Hepatocyte (in vitro differentiated cells): ENCODE measurements around the gene MYL5. TPM values are rescaled to one million over a fixed set of nuclear protein-coding genes. Genes with fewer than 3 reads are reported as not detected.

Source experiments
- DNase-seq: peaks from one replicate; pipeline ENCODE4 v3.0.0-alpha.2; 2016; ENCODE audit warnings: low spot score
- H2AFZ ChIP-seq: fragments of 200-600 bp; sonication (generic); 2 replicates; pipeline ENCODE4 v1.6.0; 2016; ENCODE audit warnings: antibody characterized with exemption, mild to moderate bottlenecking
- H3K27ac ChIP-seq: fragments of 200-600 bp; sonication (generic); 2 replicates; pipeline ENCODE4 v1.5.1; 2016; ENCODE audit warnings: mild to moderate bottlenecking
- H3K27me3 ChIP-seq: fragments of 200-600 bp; sonication (generic); 2 replicates; pipeline ENCODE4 v1.6.1; 2016
- H3K36me3 ChIP-seq: fragments of 200-600 bp; sonication (generic); replicated peaks from 2 replicates; pipeline ENCODE4 v1.5.1; 2016; ENCODE audit warnings: low read depth; ENCODE audit not compliant: insufficient read depth
- H3K4me1 ChIP-seq: fragments of 200-600 bp; sonication (generic); 2 replicates; pipeline ENCODE4 v1.5.1; 2016; ENCODE audit warnings: mild to moderate bottlenecking, moderate library complexity; ENCODE audit not compliant: insufficient read depth
- H3K4me2 ChIP-seq: fragments of 200-600 bp; sonication (generic); 2 replicates; pipeline ENCODE4 v1.6.0; 2016
- H3K4me3 ChIP-seq: fragments of 200-600 bp; sonication (generic); 2 replicates; pipeline ENCODE4 v1.5.1; 2016; ENCODE audit warnings: mild to moderate bottlenecking
- H3K79me2 ChIP-seq: fragments of 200-600 bp; sonication (generic); 2 replicates; pipeline ENCODE4 v1.6.0; 2017; ENCODE audit warnings: mild to moderate bottlenecking
- H3K9me2 ChIP-seq: fragments of 200-600 bp; sonication (generic); replicated peaks from 2 replicates; pipeline ENCODE4 v1.6.0; 2017; ENCODE audit warnings: mild to moderate bottlenecking; ENCODE audit not compliant: insufficient read depth
- H3K9me3 ChIP-seq: fragments of 200-600 bp; sonication (generic); 2 replicates; pipeline ENCODE4 v1.5.1; 2016; ENCODE audit warnings: low read depth, mild to moderate bottlenecking
- H4K20me1 ChIP-seq: fragments of 200-600 bp; sonication (generic); 2 replicates; pipeline ENCODE4 v1.6.0; 2016; ENCODE audit warnings: mild to moderate bottlenecking; ENCODE audit not compliant: insufficient read depth, poor library complexity, severe bottlenecking
- EZH2 ChIP-seq: fragments of 200-600 bp; sonication (generic); IDR thresholded peaks from 2 replicates; pipeline ENCODE4 v1.6.1; 2016; ENCODE audit warnings: antibody characterized with exemption, mild to moderate bottlenecking, borderline replicate concordance
- EZH2phosphoT487 ChIP-seq: fragments of 200-600 bp; sonication (generic); IDR thresholded peaks from one replicate; pipeline ENCODE4 v1.6.1; 2018; ENCODE audit warnings: antibody characterized with exemption, mild to moderate bottlenecking, low read depth, moderate library complexity; ENCODE audit not compliant: unreplicated experiment, severe bottlenecking
- WGBS: methylation state at CpG from one replicate; pipeline ENCODE4 v1.1.6; 2016; ENCODE audit warnings: low lambda C conversion rate; ENCODE audit errors: missing lambda C conversion rate; 5-methylcytosine and 5-hydroxymethylcytosine counted together
- polyA plus RNA-seq: library from polyadenylated mRNA; unstranded; fragments of >200 nt; fragmentation: Nextera tagmentation; extraction: Ambion mirVana; gene quantifications from 2 replicates; pipeline ENCODE4 v1.2.1, GENCODE V29; 2016
- total RNA-seq: library from RNA; depleted of rRNA; stranded (reverse); fragments of >200 nt; gene quantifications from 2 replicates; pipeline ENCODE4 v1.2.3, GENCODE V29; 2014
- TF ChIP-seq, protein P1 (sequence below): fragments of 200-600 bp; sonication (generic); IDR thresholded peaks from 2 replicates; pipeline ENCODE4 v1.5.1; 2016; ENCODE audit warnings: antibody characterized with exemption, mild to moderate bottlenecking; ENCODE audit not compliant: poor library complexity

The MYL5 gene
- total and polyA plus RNA-seq, 2 experiments from 2014 or later: 12.6 to 25.1 TPM

DNA sequence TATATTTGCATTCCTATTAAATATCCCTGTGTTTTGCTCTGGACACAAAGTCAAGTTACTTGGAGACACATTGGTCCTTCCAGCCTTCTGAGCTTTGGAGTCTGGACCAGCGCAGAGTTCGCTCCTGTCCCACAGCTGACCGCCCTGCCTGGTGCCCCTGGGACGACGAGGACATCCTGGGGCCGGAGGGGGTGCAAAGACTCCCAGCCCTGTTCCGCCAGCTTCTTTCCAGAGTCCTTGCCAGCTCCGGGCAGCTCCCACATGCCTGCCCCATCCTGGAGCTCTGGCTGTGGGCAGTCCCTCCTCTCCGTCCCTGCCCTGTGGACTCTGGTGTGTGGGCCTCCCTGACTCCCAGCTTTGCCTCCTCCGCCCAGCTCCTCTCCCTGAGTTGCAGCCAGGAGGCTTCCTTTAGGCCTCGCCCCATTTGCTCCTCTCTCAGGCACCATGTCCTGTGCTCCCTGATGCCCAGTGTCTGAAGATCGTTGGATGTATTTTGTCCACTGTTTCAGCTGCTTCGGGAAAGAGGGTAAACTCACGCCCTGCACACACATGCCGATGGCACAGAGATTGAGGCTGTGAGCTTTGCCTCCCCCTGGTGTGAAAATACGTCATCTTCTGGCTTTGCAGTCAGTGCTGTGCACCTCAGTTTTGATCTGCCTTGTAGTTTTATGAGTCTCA, 26.4 kb downstream of the MYL5 start:
- Histone ChIP-seq H3K27me3 (no peaks in the 10 kb centered on the region), H3K4me2 (no peak overlapping the region), H3K9me3 (no peaks in the 10 kb centered on the region), H3K27ac (no peak overlapping the region), H3K9me2 (no peaks in the 10 kb centered on the region), H3K4me3 (no peak overlapping the region), H3K79me2 (peaks cover under 1% of the 10 kb centered on the region), H3K36me3 (no peaks in the 10 kb centered on the region), H4K20me1 (no peaks in the 10 kb centered on the region), H2AFZ (no peak overlapping the region), H3K4me1 (no peaks in the 10 kb centered on the region)
- TF ChIP-seq, protein P1, sequence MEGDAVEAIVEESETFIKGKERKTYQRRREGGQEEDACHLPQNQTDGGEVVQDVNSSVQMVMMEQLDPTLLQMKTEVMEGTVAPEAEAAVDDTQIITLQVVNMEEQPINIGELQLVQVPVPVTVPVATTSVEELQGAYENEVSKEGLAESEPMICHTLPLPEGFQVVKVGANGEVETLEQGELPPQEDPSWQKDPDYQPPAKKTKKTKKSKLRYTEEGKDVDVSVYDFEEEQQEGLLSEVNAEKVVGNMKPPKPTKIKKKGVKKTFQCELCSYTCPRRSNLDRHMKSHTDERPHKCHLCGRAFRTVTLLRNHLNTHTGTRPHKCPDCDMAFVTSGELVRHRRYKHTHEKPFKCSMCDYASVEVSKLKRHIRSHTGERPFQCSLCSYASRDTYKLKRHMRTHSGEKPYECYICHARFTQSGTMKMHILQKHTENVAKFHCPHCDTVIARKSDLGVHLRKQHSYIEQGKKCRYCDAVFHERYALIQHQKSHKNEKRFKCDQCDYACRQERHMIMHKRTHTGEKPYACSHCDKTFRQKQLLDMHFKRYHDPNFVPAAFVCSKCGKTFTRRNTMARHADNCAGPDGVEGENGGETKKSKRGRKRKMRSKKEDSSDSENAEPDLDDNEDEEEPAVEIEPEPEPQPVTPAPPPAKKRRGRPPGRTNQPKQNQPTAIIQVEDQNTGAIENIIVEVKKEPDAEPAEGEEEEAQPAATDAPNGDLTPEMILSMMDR: no peak
- no peak for TF ChIP-seq EZH2phosphoT487
- no peak for TF ChIP-seq EZH2
- DNase-seq: no peak
- WGBS: 85% methylated on average over 15 of the region's 16 CpGs

DNA sequence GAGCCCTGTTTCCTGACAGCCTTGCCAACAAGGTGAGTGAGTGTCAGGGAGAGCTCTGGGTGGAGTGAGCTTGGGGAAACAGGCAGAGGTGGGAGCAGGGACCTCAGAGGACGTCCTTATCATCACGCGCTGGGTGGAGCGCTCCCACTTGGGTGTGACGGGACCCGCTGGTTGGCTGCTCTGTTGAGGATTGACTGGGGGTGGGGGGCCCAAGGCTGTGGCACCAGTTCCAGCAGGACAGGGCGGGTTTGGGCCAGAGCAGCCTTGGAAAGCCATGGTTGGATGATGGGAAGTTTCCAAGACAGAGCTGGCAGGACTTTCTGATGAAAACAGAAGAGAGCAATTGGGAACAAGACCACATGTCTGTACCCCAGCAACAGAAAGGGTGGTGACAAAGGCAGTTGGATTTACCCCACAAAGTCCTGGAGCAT, 28.3 kb downstream of the MYL5 start:
- no peaks in the 10 kb centered on the region for H3K9me3 ChIP-seq
- DNase-seq: no peak
- no peaks in the 10 kb centered on the region for H3K9me2 ChIP-seq
- H3K36me3 ChIP-seq: no peaks in the 10 kb centered on the region
- H3K4me1 ChIP-seq: peaks cover 4% of the 10 kb centered on the region
- WGBS: 79% methylated on average over 7 of the region's 7 CpGs
- no peak overlapping the region for H3K27ac ChIP-seq
- no peaks in the 10 kb centered on the region for H3K27me3 ChIP-seq
- no peak overlapping the region for H3K4me3 ChIP-seq
- no peak overlapping the region for H2AFZ ChIP-seq
- no peak overlapping the region for H3K4me2 ChIP-seq
- H4K20me1 ChIP-seq: peaks cover 7% of the 10 kb centered on the region
- TF ChIP-seq EZH2 (no peak), EZH2phosphoT487 (no peak)
- TF ChIP-seq, protein P1: no peak
- peaks cover 20% of the 10 kb centered on the region for H3K79me2 ChIP-seq

DNA sequence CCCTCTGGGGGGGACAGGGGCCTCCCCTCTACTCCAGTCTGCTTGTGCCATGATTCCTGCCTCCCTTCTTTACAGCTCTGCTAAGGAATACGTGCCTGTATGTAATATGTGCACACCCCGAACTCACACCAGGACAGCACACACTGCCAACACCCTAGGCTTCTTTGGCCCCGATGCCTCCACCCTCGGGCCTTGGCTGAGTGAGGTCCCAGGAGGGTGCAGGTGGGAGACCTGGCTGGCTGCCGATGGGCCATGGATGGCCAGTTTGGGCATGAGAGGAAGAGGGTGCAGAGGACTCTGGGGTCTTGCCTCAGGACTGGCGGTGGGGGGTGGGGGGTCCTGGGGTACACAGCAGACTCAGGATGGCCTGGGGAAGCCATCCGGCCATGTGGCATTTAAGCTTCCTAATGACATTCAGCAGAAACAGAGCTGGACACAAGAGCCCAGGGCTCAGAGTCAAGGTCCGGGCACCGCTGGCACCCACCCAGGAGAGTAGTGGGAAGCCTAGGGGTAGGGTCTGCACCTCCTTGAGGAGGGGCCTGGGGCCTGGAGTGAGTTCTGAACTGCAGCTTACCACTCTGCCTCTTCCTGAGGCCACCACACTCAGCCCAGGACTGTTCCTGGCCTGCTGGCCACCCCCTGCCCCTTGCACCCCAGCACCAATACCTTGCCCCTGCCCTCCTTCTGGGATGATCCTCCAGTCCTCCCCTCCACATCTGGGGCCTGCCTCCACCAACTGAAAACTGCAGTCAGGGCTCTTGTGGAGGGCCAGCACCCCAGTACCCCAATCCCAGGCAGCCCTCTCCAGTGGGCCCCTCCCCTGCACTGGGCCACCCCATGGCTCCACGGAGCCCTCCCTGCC, 29.2 kb downstream of the MYL5 start:
- TF ChIP-seq, protein P1: no peak
- TF ChIP-seq EZH2phosphoT487 (no peak), EZH2 (no peak)
- 85% methylated on average over 8 of the region's 10 CpGs for WGBS
- H3K9me2 ChIP-seq: no peaks in the 10 kb centered on the region
- no peak overlapping the region for H3K4me3 ChIP-seq
- H3K4me1 ChIP-seq: peaks cover 13% of the 10 kb centered on the region
- H3K27me3 ChIP-seq: no peaks in the 10 kb centered on the region
- no peak overlapping the region for H3K27ac ChIP-seq
- H3K79me2 ChIP-seq: peaks cover 29% of the 10 kb centered on the region
- DNase-seq: no peak
- H3K36me3 ChIP-seq: no peaks in the 10 kb centered on the region
- H3K9me3 ChIP-seq: no peaks in the 10 kb centered on the region
- H3K4me2 ChIP-seq: no peak overlapping the region
- H2AFZ ChIP-seq: no peak overlapping the region
- peaks cover 16% of the 10 kb centered on the region for H4K20me1 ChIP-seq
